GM15510 (cell line): Measurements from ENCODE around the gene SEL1L2.

Experiments
- POLR2A ChIP-seq: IDR thresholded peaks from 3 replicates; pipeline ENCODE4 v1.6.1; 2011; ENCODE audit warnings: borderline replicate concordance; ENCODE audit not compliant: insufficient read length; ENCODE audit errors: extremely low read depth

Gene SEL1L2

GRCh38 chr20:13990465-13990864 lies at the start of gene SEL1L2:
TSS of gene SEL1L2 (minus strand) at chr20:13990614. CDS start at chr20:13990534, 80 bp downstream.
- TF ChIP-seq POLR2A: no peak

DNA sequence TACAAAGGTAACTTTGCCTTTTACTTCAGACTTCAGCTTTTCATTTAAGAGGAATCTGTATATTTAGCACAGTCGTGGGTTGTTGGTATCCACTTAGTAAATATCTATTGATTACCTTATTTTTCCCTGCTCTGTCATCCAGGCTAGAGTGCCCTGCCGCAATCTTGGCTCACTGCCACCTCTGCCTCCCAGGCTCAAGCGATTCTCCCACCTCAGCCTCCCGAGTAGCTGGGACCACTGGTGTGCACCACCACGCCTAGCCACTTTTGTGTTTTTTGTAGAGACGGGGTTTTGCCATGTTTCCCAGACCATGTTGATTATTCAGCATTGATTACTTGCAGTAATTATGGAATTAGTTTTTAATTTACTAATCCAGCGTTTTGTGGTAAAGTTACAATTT lies 46.2 kb upstream of the SEL1L2 start:
- TF ChIP-seq POLR2A: no peak

DNA sequence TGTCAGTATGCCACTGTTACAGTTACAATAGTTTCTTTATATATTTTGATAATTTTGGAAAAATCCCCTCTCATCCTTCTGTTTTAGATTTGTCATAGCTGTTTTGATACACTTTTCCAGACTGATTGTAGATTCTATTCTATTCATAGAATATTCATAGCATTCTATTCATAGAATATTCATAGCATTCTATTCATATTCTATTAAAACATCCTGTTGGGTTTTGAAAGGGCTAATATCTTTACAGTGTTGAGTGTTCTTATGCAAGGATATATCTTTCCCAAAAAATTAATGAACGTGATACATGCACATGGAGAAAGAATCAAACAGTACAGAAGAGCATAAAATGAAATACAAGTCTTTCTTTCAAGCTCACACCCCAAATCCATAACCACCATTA lies 42.9 kb upstream of the SEL1L2 start:
- no peak for TF ChIP-seq POLR2A

GRCh38 chr20:14030991-14031390 lies 40.6 kb upstream of the SEL1L2 start:
- TF ChIP-seq POLR2A: no peak

DNA sequence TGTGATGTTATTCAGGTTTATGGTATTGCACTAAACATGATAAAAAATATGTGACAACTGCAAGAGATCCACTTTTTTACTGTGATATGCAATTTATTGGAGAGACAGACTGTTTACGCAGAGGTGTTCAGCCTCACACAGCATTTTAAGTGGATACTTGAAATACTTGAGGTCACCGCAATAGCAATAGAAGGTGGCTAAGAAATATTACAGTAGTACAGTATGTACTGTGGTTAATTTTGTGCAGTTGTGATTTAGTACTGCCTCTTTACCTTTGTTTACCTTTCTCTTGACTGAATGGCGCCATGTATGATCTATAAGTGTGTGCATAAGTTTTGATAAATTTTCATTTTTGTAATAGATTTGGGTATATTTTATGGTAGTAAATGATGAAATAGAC lies 22.3 kb upstream of the SEL1L2 start:
- TF ChIP-seq POLR2A: no peak

DNA sequence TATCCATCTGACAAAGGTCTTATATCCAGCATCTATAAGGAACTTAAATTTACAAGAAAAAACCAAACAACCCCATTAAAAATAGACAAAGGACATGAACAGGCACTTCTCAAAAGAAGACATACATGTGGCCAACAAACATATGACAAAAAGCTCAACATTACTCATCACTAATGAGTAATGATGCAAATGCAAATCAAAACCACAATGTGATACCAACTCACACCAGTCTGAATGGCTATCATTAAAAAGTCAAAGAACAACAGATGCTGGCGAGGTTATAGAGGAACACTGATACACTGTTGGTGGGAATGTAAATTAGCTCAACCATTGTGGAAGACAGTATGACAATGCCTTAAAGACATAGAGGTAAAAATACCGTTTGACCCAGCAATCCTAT lies 18.8 kb upstream of the SEL1L2 start:
- no peak for TF ChIP-seq POLR2A

GRCh38 chr20:14005996-14006395 lies 15.6 kb upstream of the SEL1L2 start:
- TF ChIP-seq POLR2A: no peak

- no peak for TF ChIP-seq POLR2A
Measured at GRCh38 chr20:14000917-14001316, 10.5 kb upstream of the SEL1L2 start.

DNA sequence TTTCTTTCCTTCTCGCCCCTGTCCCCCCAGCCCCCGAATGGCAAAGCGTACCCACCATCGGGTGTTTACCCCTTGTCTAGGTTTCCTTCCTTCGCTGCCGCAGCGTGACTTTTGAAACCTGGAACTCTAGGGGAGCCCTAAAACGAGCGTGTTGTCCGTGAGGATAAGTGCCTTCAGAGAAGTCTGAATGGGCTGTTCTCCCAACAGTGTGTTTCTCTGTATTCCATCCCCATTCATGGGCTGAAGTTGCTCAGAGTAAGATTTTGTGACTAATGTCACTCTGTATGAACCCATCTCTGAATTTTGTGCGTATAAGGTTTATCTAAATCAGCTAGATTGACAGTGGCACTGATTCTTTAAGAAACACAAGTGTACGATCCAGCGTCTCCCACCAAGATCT lies 5.9 kb upstream of the SEL1L2 start:
- TF ChIP-seq POLR2A: no peak

GRCh38 chr20:13995841-13996240 lies 5.4 kb upstream of the SEL1L2 start:
- no peak for TF ChIP-seq POLR2A

- no peak for TF ChIP-seq POLR2A
Measured at GRCh38 chr20:13995086-13995665, 4.8 kb upstream of the SEL1L2 start, which contains the start of gene MACROD2. TSS of gene MACROD2 (plus strand) at chr20:13995516.

DNA sequence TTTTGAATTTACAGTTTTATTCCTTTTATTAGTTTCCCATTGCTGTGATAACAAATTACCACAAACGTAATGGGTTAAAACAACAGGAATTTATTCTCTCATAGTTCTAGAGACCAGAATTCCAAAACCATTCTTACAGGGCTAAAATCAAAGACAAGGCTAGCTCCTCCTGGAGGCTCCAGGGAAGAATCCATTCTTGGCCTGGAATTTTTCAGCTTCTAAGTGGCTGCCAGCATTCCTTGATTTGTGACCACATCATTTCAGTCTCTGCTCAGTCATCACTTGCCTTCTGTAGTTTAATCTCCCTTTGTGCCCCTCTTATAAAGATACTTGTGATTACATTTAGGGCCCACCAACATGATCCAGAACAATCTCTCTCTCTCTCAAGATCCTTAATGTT lies 897 bp upstream of the SEL1L2 start:
- no peak for TF ChIP-seq POLR2A

GRCh38 chr20:13984211-13984610 lies 6.2 kb downstream of the SEL1L2 start:
- TF ChIP-seq POLR2A: no peak

- no peak for TF ChIP-seq POLR2A
Measured at GRCh38 chr20:13960525-13960924, 29.9 kb downstream of the SEL1L2 start.

- TF ChIP-seq POLR2A: no peak
Measured at GRCh38 chr20:13960119-13960518, 30.3 kb downstream of the SEL1L2 start.

DNA sequence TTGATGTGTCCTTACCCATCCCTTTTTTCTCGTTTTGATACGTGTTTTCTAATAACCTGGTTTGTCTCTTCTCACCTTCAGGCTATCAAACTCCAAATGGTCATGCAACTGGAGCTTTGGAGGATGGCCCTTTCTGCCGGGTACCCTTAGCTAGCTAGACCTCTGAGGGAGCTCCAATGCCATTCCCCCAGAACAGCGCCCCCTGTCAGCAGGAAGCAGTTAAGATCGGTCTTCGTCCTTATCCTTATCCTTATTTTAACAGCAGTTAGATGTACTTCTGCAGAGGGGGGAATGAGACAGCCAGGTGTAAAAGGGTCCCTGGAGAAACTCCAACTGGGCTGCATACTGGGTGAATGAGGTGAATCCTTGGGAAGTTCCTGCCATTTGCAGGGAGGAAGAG lies 37.2 kb downstream of the SEL1L2 start:
- TF ChIP-seq POLR2A: no peak

DNA sequence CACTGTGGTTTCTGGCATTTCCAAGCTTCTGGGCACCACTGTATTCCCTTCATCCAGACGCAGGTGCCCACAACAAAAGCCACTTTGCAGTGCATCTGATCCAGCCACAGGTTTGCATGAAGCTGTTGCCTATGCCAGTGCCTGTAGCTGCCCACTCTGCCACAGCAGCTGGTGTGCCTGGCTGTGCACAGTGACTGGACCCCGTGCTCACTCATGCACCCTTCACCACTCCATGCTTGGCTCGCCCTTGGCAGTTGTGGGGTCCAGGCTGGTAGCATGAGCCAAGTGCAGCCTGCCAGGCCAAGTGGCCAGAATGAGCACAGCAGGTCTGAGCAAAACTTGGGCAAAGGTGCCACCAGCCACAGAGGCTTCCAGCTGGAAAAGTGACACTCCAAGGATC lies 42.7 kb downstream of the SEL1L2 start:
- no peak for TF ChIP-seq POLR2A
